Parathyroid adenoma (tissue), 2 donors: ENCODE data around the gene C5orf58.

ENCODE experiments used
- H2AFZ ChIP-seq: fragments of 300-600 bp; sonication (generic); one replicate; pipeline ENCODE4 v1.7.0; 2017; ENCODE audit warnings: antibody characterized with exemption, mild to moderate bottlenecking
- H3K27ac ChIP-seq: fragments of 300-600 bp; sonication (generic); one replicate; pipeline ENCODE4 v1.7.0; 2017
- H3K27me3 ChIP-seq: fragments of 300-600 bp; sonication (generic); one replicate; pipeline ENCODE4 v1.7.0; 2017; ENCODE audit warnings: low read length; ENCODE audit not compliant: control insufficient read depth, insufficient read depth
- H3K36me3 ChIP-seq: fragments of 300-600 bp; sonication (generic); one replicate; pipeline ENCODE4 v1.7.0; 2017; ENCODE audit warnings: low read length; ENCODE audit not compliant: control insufficient read depth, insufficient read depth
- H3K4me1 ChIP-seq: fragments of 300-600 bp; sonication (generic); one replicate; pipeline ENCODE4 v1.7.0; 2017; ENCODE audit warnings: control low read depth
- H3K4me2 ChIP-seq: fragments of 300-600 bp; sonication (generic); one replicate; pipeline ENCODE4 v1.7.0; 2017; ENCODE audit warnings: low read length
- H3K4me3 ChIP-seq: fragments of 300-600 bp; sonication (generic); one replicate; pipeline ENCODE4 v1.7.0; 2017; ENCODE audit warnings: low read depth, low read length
- H3K79me2 ChIP-seq: fragments of 300-600 bp; sonication (generic); one replicate; pipeline ENCODE4 v1.7.0; 2017; ENCODE audit warnings: control low read depth
- H3K9ac ChIP-seq: fragments of 300-600 bp; sonication (generic); one replicate; pipeline ENCODE4 v1.7.0; 2017; ENCODE audit warnings: mild to moderate bottlenecking
- H3K9me3 ChIP-seq: fragments of 300-600 bp; sonication (generic); one replicate; pipeline ENCODE4 v1.7.0; 2017; ENCODE audit warnings: low read length; ENCODE audit not compliant: control insufficient read depth
- CTCF ChIP-seq: fragments of 300-600 bp; sonication (generic); IDR thresholded peaks from one replicate; pipeline ENCODE4 v1.7.0; 2017; ENCODE audit warnings: antibody characterized with exemption, mild to moderate bottlenecking
- donor health status: primary hyperparathyroidism.

C5orf58 gene

DNA sequence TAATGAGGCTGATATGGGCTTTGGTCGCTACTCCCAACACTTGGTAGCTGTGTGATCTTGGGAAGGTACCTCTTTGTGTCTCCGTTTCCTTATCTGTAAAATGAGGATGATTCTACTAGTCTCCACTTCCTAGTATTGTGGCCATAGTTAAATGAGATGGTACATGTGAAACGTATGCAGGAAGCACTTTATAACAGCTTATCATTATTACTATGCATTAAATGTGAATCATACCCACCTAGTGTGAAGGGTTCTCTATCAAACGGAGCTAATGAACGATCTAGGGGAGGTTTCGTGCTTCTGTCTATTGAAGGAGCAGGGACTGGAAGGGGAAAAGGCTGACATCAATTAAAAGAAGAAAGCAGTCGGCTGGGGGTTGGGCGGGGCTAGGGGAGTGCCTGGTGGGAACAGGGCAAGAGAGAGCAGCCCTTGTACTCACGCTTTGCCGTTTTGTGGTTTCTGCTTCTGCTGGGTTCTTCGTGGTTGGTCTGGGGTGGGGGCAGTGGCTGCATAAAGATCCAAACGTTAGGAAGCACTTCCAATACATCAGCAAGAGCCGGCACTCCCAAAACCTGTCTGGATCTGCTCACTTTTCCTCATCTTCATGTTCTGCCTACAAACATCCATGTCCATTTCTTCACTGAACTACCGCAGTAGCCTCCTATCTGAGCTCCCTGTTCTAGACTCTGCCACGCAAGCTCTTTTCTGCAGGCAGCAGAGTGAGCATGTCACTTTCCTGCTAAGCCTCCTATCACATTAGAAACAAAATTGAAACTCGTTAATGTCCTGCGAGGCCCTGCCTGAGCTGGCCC is 34.0 kb downstream of the C5orf58 start:
- peaks cover 3% of the 10 kb centered on the region for H3K27me3 ChIP-seq
- no peak overlapping the region for H2AFZ ChIP-seq
- no peaks in the 10 kb centered on the region for H3K9me3 ChIP-seq
- no peaks in the 10 kb centered on the region for H3K36me3 ChIP-seq
- no peak overlapping the region for H3K27ac ChIP-seq
- no peak overlapping the region for H3K9ac ChIP-seq
- H3K79me2 ChIP-seq, result no peaks in the 10 kb centered on the region
- no peak overlapping the region for H3K4me3 ChIP-seq
- H3K4me1 ChIP-seq, result no peaks in the 10 kb centered on the region
- TF ChIP-seq CTCF, result no peak
- H3K4me2 ChIP-seq, result no peak overlapping the region

DNA sequence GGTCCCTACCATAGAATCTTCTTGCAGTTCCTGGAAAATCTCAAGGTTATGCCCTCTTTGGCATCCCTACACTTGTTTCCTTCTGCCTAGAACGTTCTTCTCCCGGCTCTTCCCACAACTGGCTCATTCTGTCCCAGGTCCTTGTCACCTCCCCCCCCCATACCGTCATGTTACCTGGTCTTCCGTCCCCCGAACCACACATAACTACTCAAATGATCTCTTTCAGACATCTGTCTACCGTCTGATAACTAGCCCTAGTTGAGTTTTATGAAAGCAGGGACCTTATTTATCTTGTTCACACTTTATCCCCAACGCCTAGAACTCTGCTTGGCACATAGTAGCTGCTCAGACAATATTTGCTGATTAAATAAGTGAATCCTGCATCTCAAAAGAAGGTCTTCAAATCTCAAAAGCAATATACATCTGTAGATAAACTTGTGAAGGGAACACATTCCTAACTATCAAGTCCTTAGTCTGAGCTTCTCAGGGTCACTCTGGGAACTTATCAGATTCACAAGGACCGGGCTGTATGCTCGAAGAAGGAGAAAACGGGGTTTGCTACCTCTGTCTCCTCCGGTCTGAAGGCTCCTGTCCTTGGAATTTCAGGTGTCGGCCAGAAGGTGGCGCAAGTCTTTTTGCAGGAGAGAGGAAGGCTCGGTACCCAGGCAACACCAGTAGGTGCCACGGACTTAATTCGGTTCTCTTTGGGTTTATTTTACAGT is 34.8 kb downstream of the C5orf58 start:
- H3K4me2 ChIP-seq, result peak overlapping the region; percentile 61
- H3K27ac ChIP-seq, result peak overlapping the region; percentile 29
- no peaks in the 10 kb centered on the region for H3K36me3 ChIP-seq
- peak overlapping the region; percentile 47 for H3K4me3 ChIP-seq
- no peaks in the 10 kb centered on the region for H3K4me1 ChIP-seq
- H3K79me2 ChIP-seq, result no peaks in the 10 kb centered on the region
- peak; percentile 83 for TF ChIP-seq CTCF
- peak overlapping the region; percentile 60 for H2AFZ ChIP-seq
- no peak overlapping the region for H3K9ac ChIP-seq
- H3K27me3 ChIP-seq, result peaks cover 3% of the 10 kb centered on the region
- no peaks in the 10 kb centered on the region for H3K9me3 ChIP-seq

- H3K79me2 ChIP-seq, result no peaks in the 10 kb centered on the region
- peak overlapping the region; percentile 47 for H3K4me3 ChIP-seq
- H2AFZ ChIP-seq, result peak overlapping the region; percentile 60
- peaks cover 3% of the 10 kb centered on the region for H3K27me3 ChIP-seq
- TF ChIP-seq CTCF, result no peak
- peak overlapping the region; percentile 61 for H3K4me2 ChIP-seq
- no peak overlapping the region for H3K27ac ChIP-seq
- H3K36me3 ChIP-seq, result no peaks in the 10 kb centered on the region
- H3K4me1 ChIP-seq, result no peaks in the 10 kb centered on the region
- no peak overlapping the region for H3K9ac ChIP-seq
- no peaks in the 10 kb centered on the region for H3K9me3 ChIP-seq
Observed at GRCh38 chr5:170268153-170268689, 35.4 kb downstream of the C5orf58 start.

GRCh38 chr5:170268884-170269283 is 36.1 kb downstream of the C5orf58 start:
- TF ChIP-seq CTCF, result no peak
- Histone ChIP-seq H3K4me1 (no peaks in the 10 kb centered on the region), H3K4me3 (no peak overlapping the region)

More at GRCh38 chr5:170268884-170269283, 36.1 kb downstream of the C5orf58 start:
- Histone ChIP-seq H3K9me3 (no peaks in the 10 kb centered on the region), H3K4me2 (no peak overlapping the region), H2AFZ (no peak overlapping the region), H3K27me3 (no peaks in the 10 kb centered on the region), H3K36me3 (no peaks in the 10 kb centered on the region), H3K9ac (no peak overlapping the region), H3K27ac (no peak overlapping the region), H3K79me2 (no peaks in the 10 kb centered on the region)
